ENCODE measurements around the gene PTPN3. TPM values are rescaled to one million over a fixed set of nuclear protein-coding genes. Genes with fewer than 3 reads are reported as not detected.

Gene PTPN3
- polyA plus RNA-seq, 1 experiment = 1.1 TPM

- POLR2A ChIA-PET = no interaction called here
- Histone ChIP-seq H3K36me3 (ENCODE audit: control insufficient read depth, insufficient read depth, low read length) (no peaks in the 10 kb centered on the region), H3K27me3 (ENCODE audit: control insufficient read depth, insufficient read depth, low read length) (no peaks in the 10 kb centered on the region; the same call in none of the 2 replicates), H3K4me3 (ENCODE audit: low read depth, low read length) (no peak overlapping the region)
- no peak for TF ChIP-seq CTCF (IDR thresholded peaks at IDR 0.05; ENCODE audit: insufficient read depth, low read depth, low read length)
- CTCF ChIA-PET = no interaction called here
- DNase-seq (ENCODE audit: low read depth) = no peak
Measured at GRCh38 chr9:109335121-109335520, 163.0 kb downstream of the PTPN3 start.

GRCh38 chr9:109331353-109331752 is 166.8 kb downstream of the PTPN3 start:
- ChIA-PET CTCF (interaction anchor here (1.1 kb wide), 1 partner anchor 25 kb away, joined by 3 read pairs; no protein-coding TSS in a partner anchor), POLR2A (no interaction called here)
- H3K36me3 ChIP-seq (ENCODE audit: control insufficient read depth, insufficient read depth, low read length) = no peaks in the 10 kb centered on the region
- no peak for TF ChIP-seq CTCF (IDR thresholded peaks at IDR 0.05; ENCODE audit: insufficient read depth, low read depth, low read length)
- no peak for DNase-seq (ENCODE audit: low read depth)
- H3K27me3 ChIP-seq (ENCODE audit: control insufficient read depth, insufficient read depth, low read length) = no peaks in the 10 kb centered on the region
- H3K4me3 ChIP-seq (ENCODE audit: low read depth, low read length) = no peak overlapping the region

GRCh38 chr9:109329638-109330258 is 168.4 kb downstream of the PTPN3 start:
- no peak for TF ChIP-seq CTCF (IDR thresholded peaks at IDR 0.05; ENCODE audit: insufficient read depth, low read depth, low read length)
- Histone ChIP-seq H3K36me3 (ENCODE audit: control insufficient read depth, insufficient read depth, low read length) (no peaks in the 10 kb centered on the region), H3K4me3 (ENCODE audit: low read depth, low read length) (no peak overlapping the region), H3K27me3 (ENCODE audit: control insufficient read depth, insufficient read depth, low read length) (no peaks in the 10 kb centered on the region)
- ChIA-PET CTCF (interaction anchor here (1.2 kb wide), 2 partner anchors 16 to 147 kb away, joined by 4 to 5 read pairs; no protein-coding TSS in a partner anchor), POLR2A (no interaction called here)
- DNase-seq (ENCODE audit: low read depth) = no peak

- no peak for TF ChIP-seq CTCF (IDR thresholded peaks at IDR 0.05; ENCODE audit: insufficient read depth, low read depth, low read length)
- Histone ChIP-seq H3K27me3 (ENCODE audit: control insufficient read depth, insufficient read depth, low read length) (no peaks in the 10 kb centered on the region), H3K36me3 (ENCODE audit: control insufficient read depth, insufficient read depth, low read length) (no peaks in the 10 kb centered on the region), H3K4me3 (ENCODE audit: low read depth, low read length) (no peak overlapping the region)
- ChIA-PET CTCF (interaction anchor here (1.0 to 1.2 kb wide), 3 partner anchors 16 to 146 kb away, joined by 3 to 5 read pairs (median 4); no protein-coding TSS in a partner anchor), POLR2A (interaction anchor here (0.6 to 0.7 kb wide), 2 partner anchors 364 to 1048 kb away, joined by 3 to 5 read pairs; no protein-coding TSS in a partner anchor)
- no peak for DNase-seq (ENCODE audit: low read depth)
Measured at GRCh38 chr9:109328978-109329637, 169.0 kb downstream of the PTPN3 start.

Small RNAs within 50 kb of the gene (small RNA-seq; reads per million reads assigned to genes)
- not detected for gene MIR3927 (ENCODE audit: insufficient read length, low read depth, low replicate concordance)

Other genes with a start within 250 kb of the PTPN3 start
- gene EPB41L4B, start 177.2 kb downstream of the PTPN3 start, polyA plus RNA-seq (2011; rRNA removed) = 0.21 and 0.48 TPM in 2 replicates